ENCODE results near the gene MRPL24. TPM values are rescaled to one million over a fixed set of nuclear protein-coding genes. Genes with fewer than 3 reads are reported as not detected.

Gene MRPL24
- total and polyA plus RNA-seq, 2 of the 8 experiments (the other 6 are each of a cell fraction or from before 2014, with no cell fraction given) = 29.7 to 35.2 TPM

DNA sequence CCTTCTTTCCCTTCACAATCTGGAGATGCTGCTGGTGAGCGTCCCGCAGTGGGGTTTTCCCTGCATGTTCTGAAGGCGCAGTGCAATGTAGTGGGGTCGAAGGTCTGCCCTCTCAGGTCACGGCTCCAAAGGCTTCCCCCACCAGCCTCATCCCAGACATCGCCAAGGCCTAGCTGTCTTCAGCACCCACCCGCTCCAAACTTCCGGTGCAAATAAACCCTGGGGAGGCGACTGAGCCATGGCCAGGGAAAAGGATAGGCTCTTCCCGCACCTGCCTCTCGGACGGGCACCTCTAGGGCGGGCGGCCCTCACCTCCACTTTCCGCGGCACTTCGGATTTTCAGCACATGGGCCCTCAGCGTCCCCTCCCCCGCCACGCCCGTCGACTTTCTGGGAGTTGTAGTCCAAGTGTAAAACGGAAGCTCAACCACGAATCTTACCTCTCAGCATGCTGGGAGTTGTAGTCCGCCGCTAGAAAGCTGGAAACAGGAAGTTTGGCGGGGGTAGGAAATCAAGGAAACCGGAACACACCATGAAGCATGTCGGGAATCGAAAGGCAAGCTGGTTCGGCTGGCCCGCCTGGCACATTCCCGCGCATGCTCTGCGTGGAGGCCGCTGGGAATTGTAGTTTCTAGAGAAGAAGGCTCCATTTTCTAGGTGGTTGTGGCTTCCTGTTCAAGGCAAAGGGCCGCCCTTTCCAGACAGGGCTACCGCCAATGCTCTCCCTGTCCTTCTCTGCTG is at the start of gene MRPL24 (continued):
- 0 out of 4 replicates have a peak, but pooled peaks of 1 of the 2 experiments have one; percentile 8 for TF ChIP-seq HDAC2 (IDR thresholded peaks at IDR 0.05; ENCODE audit: borderline replicate concordance in 1 of 2, low read depth in 2 of 2, low read length in 2 of 2)
- TF ChIP-seq, protein P1, sequence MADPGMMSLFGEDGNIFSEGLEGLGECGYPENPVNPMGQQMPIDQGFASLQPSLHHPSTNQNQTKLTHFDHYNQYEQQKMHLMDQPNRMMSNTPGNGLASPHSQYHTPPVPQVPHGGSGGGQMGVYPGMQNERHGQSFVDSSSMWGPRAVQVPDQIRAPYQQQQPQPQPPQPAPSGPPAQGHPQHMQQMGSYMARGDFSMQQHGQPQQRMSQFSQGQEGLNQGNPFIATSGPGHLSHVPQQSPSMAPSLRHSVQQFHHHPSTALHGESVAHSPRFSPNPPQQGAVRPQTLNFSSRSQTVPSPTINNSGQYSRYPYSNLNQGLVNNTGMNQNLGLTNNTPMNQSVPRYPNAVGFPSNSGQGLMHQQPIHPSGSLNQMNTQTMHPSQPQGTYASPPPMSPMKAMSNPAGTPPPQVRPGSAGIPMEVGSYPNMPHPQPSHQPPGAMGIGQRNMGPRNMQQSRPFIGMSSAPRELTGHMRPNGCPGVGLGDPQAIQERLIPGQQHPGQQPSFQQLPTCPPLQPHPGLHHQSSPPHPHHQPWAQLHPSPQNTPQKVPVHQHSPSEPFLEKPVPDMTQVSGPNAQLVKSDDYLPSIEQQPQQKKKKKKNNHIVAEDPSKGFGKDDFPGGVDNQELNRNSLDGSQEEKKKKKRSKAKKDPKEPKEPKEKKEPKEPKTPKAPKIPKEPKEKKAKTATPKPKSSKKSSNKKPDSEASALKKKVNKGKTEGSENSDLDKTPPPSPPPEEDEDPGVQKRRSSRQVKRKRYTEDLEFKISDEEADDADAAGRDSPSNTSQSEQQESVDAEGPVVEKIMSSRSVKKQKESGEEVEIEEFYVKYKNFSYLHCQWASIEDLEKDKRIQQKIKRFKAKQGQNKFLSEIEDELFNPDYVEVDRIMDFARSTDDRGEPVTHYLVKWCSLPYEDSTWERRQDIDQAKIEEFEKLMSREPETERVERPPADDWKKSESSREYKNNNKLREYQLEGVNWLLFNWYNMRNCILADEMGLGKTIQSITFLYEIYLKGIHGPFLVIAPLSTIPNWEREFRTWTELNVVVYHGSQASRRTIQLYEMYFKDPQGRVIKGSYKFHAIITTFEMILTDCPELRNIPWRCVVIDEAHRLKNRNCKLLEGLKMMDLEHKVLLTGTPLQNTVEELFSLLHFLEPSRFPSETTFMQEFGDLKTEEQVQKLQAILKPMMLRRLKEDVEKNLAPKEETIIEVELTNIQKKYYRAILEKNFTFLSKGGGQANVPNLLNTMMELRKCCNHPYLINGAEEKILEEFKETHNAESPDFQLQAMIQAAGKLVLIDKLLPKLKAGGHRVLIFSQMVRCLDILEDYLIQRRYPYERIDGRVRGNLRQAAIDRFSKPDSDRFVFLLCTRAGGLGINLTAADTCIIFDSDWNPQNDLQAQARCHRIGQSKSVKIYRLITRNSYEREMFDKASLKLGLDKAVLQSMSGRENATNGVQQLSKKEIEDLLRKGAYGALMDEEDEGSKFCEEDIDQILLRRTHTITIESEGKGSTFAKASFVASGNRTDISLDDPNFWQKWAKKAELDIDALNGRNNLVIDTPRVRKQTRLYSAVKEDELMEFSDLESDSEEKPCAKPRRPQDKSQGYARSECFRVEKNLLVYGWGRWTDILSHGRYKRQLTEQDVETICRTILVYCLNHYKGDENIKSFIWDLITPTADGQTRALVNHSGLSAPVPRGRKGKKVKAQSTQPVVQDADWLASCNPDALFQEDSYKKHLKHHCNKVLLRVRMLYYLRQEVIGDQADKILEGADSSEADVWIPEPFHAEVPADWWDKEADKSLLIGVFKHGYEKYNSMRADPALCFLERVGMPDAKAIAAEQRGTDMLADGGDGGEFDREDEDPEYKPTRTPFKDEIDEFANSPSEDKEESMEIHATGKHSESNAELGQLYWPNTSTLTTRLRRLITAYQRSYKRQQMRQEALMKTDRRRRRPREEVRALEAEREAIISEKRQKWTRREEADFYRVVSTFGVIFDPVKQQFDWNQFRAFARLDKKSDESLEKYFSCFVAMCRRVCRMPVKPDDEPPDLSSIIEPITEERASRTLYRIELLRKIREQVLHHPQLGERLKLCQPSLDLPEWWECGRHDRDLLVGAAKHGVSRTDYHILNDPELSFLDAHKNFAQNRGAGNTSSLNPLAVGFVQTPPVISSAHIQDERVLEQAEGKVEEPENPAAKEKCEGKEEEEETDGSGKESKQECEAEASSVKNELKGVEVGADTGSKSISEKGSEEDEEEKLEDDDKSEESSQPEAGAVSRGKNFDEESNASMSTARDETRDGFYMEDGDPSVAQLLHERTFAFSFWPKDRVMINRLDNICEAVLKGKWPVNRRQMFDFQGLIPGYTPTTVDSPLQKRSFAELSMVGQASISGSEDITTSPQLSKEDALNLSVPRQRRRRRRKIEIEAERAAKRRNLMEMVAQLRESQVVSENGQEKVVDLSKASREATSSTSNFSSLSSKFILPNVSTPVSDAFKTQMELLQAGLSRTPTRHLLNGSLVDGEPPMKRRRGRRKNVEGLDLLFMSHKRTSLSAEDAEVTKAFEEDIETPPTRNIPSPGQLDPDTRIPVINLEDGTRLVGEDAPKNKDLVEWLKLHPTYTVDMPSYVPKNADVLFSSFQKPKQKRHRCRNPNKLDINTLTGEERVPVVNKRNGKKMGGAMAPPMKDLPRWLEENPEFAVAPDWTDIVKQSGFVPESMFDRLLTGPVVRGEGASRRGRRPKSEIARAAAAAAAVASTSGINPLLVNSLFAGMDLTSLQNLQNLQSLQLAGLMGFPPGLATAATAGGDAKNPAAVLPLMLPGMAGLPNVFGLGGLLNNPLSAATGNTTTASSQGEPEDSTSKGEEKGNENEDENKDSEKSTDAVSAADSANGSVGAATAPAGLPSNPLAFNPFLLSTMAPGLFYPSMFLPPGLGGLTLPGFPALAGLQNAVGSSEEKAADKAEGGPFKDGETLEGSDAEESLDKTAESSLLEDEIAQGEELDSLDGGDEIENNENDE (IDR thresholded peaks at IDR 0.05; ENCODE audit: insufficient replicate concordance, low read length) = no peak
- TF ChIP-seq TBP (IDR thresholded peaks at IDR 0.05; ENCODE audit: low read depth, low read length) = peak; percentile 73
- no peak for TF ChIP-seq EP300 (IDR thresholded peaks at IDR 0.05; ENCODE audit: borderline replicate concordance in 1 of 2, low read depth in 2 of 2, low read length in 2 of 2)
- no peak for TF ChIP-seq JUND (IDR thresholded peaks at IDR 0.05; ENCODE audit: low read length)
- TF ChIP-seq MAFK (IDR thresholded peaks at IDR 0.05; ENCODE audit: low read depth, low read length) = no peak
- TF ChIP-seq TAF7 (optimal IDR thresholded peaks at IDR 0.05; ENCODE audit: borderline replicate concordance, low read depth, low read length) = peak; percentile 56
- TF ChIP-seq, protein P2, sequence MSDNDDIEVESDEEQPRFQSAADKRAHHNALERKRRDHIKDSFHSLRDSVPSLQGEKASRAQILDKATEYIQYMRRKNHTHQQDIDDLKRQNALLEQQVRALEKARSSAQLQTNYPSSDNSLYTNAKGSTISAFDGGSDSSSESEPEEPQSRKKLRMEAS (IDR thresholded peaks at IDR 0.05) = peak; percentile 95
- TF ChIP-seq EZH2 (IDR thresholded peaks at IDR 0.05; ENCODE audit: low read depth, low read length, severe bottlenecking) = no peak

Data from H1 (cell line).